Suprapubic skin (tissue), 4 donors: Measurements from ENCODE around the gene GTF2B.

Experiments
- EP300 ChIP-seq: sonication (generic); formaldehyde crosslinking; IDR thresholded peaks from one replicate; pipeline ENCODE4 v1.6.1; 2017; ENCODE audit warnings: antibody characterized with exemption
- POLR2A ChIP-seq, 2 donors: fragments of 450-650 bp; IDR thresholded peaks; one replicate each; pipeline ENCODE4 v1.6.1; 2017; ENCODE audit warnings: antibody characterized with exemption in 2 of 2, mild to moderate bottlenecking in 2 of 2, moderate library complexity in 2 of 2
- POLR2AphosphoS5 ChIP-seq, 3 donors: sonication (generic); formaldehyde crosslinking; IDR thresholded peaks; one replicate each; pipeline ENCODE4 v1.6.1; 2017; ENCODE audit warnings: antibody characterized with exemption in 3 of 3
- TF ChIP-seq, protein P1 (sequence below), 2 donors: fragments of 200-600 bp in 1 of 2; fragments of 450-650 bp in 1 of 2; sonication (generic) in 1 of 2; IDR thresholded peaks; one replicate each; pipeline ENCODE4 v1.5.1; 2016 to 2019; ENCODE audit warnings: antibody characterized with exemption in 2 of 2, mild to moderate bottlenecking in 1 of 2, moderate library complexity in 1 of 2

DNA sequence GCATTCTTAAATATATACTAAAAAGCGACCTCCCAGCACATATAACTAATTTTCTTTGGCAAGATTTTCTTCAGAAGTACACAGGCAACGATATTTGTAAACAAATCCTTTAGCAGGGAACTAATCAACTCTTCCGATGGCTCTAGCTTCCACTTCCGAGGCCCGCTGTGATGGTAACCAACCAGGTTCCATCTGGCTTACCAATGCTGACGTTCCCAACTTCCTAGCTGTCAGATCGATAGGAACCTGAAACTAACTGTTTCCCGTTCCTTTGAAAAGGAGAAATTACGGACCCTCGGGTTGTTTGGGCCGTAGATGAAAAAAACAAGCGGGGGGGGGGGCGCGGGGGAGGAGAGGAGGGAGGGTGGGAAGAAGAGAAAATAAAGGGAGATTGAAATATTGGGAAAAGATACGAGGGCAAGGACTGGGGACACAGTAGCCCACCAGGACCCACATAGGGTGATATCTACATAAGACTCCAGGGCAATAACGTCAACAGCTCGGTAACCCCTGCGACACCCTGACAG, 513 bp downstream of the GTF2B start:
- TF ChIP-seq POLR2A (IDR thresholded peaks at IDR 0.05) = no peak
- TF ChIP-seq POLR2AphosphoS5 (IDR thresholded peaks at IDR 0.05) = no peak
- TF ChIP-seq, protein P1, sequence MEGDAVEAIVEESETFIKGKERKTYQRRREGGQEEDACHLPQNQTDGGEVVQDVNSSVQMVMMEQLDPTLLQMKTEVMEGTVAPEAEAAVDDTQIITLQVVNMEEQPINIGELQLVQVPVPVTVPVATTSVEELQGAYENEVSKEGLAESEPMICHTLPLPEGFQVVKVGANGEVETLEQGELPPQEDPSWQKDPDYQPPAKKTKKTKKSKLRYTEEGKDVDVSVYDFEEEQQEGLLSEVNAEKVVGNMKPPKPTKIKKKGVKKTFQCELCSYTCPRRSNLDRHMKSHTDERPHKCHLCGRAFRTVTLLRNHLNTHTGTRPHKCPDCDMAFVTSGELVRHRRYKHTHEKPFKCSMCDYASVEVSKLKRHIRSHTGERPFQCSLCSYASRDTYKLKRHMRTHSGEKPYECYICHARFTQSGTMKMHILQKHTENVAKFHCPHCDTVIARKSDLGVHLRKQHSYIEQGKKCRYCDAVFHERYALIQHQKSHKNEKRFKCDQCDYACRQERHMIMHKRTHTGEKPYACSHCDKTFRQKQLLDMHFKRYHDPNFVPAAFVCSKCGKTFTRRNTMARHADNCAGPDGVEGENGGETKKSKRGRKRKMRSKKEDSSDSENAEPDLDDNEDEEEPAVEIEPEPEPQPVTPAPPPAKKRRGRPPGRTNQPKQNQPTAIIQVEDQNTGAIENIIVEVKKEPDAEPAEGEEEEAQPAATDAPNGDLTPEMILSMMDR (IDR thresholded peaks at IDR 0.05) = no peak
- TF ChIP-seq EP300 = no peak
